GM21619 (cell line): ENCODE data around the gene ANXA1.
"Not testable (repeated sequence)": the region's sequence is repeated elsewhere in the genome, so short reads cannot be mapped to it uniquely, and the experiment has no call there.

Experiments
- ATAC-seq: cut with Tn5 transposase; IDR thresholded peaks from one replicate; pipeline ENCODE4 v1.9.1; 2021; ENCODE audit not compliant: unreplicated experiment

ANXA1 gene

DNA sequence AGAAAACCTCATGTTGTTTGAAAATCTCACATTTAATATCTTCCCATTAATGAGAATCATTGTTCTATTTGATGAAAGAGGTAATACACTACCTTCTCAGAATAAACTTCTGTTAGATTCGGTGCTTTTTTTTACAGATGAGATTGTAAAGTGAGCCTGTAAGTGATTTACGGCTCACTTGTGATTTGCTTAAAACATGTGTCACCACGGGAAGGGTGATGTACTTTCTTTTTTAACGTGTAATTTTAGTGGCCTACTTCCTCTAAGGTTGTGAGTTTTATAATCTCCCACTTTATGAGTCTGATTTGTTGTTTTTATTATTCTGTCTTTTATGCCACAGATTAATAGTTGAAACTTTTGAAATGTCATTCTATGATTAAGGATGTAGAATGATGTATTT lies 15.9 kb downstream of the ANXA1 start:
- ATAC-seq: peak; percentile 46

GRCh38 chr9:73168298-73168934 lies 16.8 kb downstream of the ANXA1 start:
- no peak for ATAC-seq

- ATAC-seq: no peak
Measured at GRCh38 chr9:73170185-73170957, 18.7 kb downstream of the ANXA1 start.

DNA sequence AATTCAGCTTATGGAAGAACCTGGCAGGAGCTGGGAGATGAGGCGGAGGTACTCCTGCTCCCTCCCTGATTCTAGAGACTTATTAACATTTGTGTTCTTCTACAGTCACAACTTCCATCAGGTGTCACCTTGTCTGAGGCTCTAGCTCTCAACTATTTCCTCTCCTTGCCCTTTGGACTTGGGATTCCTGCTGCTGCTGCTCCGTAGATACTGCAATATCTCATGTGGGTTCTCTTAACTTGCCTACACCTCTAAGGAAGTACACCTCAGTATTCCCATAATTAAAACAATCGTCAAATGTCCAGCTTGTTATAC lies 21.2 kb downstream of the ANXA1 start:
- ATAC-seq: no peak

DNA sequence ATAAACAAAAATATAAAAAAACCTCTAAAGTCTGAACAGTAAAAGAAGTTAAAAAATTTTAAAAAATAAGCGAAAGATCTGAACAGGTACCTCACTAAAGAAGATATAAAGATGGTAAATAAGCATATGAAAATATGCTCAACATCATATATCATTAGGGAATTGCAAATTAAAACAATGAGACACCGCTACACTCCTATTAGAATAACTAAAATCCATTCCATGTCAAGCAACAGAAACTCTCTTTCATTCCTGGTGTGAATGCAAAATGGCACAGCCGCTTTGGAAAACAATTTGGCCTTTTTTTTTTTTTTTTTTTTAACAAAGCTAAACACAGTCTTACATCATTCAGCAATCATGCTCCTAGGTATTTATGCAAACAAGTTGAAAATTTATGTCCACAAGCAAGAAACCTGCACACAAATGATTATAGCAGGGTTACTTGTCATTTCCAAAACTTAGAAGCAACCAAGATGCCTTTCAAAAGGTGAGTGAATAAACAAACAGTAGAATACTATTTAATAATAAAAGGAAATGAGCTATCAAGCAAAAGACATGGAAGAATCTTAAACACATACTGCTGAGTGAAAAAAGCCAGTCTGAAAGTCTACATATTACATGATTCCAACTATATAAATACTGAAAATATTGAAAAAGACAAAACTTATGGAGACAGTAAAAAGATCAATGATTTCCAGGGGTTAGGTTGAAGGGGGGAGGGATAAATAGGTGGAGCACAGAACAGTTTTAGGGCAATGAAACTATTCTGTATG lies 22.1 kb downstream of the ANXA1 start:
- no peak for ATAC-seq

GRCh38 chr9:73174330-73174980 lies 22.8 kb downstream of the ANXA1 start:
- ATAC-seq: no peak

- no peak for ATAC-seq
Measured at GRCh38 chr9:73176450-73176875, 24.8 kb downstream of the ANXA1 start.

GRCh38 chr9:73178044-73178443 lies 26.4 kb downstream of the ANXA1 start:
- no peak for ATAC-seq

- peak; percentile 65 for ATAC-seq
Measured at GRCh38 chr9:73179589-73179988, 27.9 kb downstream of the ANXA1 start.

DNA sequence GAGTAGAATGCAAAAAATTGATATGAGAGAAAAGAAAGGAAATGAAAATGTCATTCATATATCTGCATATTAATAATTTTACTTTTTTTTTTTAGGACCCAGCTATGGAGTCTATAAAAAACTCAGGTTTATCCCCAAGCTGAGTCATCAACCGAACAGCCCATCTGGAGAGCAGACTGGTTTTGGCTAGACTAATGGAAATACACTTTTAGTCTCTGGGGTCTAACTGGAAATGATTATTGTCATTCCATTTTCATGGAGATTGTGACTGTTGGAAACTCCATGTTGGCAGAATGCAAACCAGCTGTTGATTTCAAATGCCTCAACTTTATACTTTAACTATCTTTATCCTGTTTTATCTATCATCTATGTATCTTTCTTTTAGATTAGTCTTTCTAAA lies 28.7 kb downstream of the ANXA1 start:
- no peak for ATAC-seq

DNA sequence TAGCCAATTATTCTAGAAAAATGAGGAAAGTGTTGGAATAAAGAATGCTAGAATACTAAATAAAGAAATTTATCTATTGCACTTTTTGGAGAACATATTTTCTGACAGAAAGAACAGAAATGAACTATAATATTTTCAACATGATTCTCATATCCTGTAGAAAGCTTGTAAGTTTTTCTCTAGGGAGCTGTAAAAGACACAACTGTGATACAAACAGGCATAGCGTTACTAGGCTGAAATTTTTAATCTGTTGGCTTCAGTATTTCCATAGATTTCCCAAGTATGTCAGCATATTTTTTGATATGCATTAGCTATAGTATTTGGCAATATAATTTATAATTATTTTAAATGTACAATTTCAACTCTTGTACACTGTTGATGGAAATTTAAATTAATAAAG lies 31.3 kb downstream of the ANXA1 start:
- ATAC-seq: no peak

- no peak for ATAC-seq
Measured at GRCh38 chr9:73183428-73183827, 31.8 kb downstream of the ANXA1 start.

DNA sequence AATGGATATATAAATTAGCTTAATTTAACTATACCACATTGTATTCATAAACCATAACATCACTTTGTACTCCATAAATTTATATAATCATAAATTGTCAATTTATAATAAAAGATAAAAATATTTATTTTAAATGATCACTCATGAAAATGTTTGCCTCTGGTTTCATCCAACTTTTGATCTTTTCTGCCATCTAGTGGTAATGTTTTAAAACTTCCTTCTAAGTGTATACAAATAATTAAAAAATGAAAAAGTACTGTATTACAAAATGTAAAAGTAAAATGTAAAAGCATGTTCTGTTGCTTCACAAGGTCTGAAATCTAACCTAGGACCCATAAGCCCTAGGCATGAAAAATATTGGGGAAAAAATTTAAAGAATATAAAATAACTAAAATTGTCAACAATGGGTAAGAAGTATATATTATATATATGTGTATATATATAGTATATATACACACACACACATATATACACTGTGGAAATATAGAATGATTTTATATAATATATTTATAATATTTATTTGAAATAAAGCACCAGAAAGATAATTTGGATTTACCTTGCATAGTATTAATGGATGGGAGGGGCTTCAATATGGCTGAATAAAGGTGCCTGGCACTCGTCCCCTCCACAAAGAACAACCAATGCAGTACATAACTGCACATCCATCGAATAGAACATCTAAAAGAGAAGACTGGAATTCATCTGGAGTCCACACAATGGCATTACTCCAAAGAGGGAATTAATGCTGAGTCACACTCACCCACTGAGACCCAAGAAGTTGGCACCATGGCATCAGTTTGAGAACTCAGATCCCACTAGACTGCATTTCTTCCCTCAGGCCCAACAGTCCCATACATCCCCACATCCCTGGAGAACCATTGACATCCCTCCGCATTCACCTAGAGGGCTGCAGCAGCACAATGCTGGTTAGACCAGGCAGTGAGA lies 32.5 kb downstream of the ANXA1 start:
- ATAC-seq: no peak

DNA sequence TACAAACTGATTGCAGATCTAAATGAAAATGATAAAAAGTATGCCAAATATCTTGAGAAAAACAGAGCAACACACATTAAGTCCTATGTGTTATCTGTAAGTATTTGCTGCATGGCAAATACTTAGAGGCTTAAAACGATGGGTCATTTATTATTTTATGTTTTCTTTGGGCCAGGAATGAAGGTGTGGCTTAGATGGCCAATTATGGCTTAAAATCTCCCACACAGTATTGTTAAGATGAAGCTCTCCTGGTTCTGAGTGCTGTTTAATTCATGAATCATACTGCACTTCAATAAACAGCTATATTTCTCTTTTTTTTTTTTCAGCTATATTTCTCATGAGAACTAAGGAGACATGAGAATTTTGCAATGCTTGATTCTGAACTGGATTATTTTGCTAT lies 39.4 kb downstream of the ANXA1 start:
- not testable (repeated sequence) for ATAC-seq

- no peak for ATAC-seq
Measured at GRCh38 chr9:73194284-73194683, 42.6 kb downstream of the ANXA1 start.

- no peak for ATAC-seq
Measured at GRCh38 chr9:73199448-73199847, 47.8 kb downstream of the ANXA1 start.

DNA sequence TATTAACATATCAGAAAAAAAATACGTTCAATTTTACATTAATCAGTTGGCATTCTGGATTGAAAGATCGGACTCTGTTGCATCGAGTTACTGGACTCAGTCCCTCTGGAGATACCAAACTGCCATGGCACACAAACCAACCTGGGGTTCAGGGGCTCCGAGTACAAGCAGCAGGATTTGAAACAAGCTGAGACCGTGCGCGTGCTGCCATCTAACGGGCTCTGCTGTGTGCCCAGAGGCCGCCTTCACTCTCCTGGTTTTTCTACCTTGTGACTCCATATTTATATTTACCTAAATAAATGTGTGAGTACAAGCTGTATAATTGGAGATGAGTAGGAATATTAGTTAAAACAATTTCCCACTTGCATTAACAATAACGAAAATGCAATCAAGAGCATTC lies 48.2 kb downstream of the ANXA1 start:
- no peak for ATAC-seq

DNA sequence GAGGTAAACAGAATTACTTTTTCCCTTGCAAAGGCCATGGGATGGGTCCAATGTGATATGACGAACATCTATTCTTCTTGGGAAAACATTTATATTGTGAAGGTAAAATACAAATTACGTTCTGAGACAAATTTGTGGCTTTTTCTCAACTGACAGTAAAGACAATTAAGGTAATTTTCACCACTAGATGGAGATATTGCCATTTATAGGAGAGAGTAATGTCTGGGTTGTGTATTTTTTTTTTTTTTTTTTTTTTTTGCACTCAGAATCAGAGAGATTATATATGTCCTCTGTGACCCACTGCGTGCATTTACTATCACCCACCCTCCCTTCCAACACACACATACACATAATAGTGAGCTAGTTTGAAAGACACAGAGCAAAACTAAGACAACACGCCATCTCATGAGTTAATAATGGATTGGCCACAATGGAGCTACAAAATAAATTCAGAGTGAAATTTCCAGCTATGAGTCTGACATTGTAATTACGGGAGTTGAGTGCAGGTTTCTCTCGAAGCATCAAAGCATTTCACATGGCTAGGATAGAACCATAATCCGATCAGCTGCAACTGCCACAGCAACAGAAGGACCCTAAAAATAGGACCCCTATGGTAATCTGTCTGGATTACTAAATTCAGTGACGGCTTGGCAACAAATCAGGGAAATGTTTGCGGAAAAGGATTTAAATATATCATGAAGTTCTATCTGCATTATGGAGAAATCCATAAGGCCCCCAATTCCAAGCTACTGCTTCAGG lies 49.2 kb downstream of the ANXA1 start:
- ATAC-seq: no peak

- ATAC-seq: no peak
Measured at GRCh38 chr9:73202980-73203379, 51.3 kb downstream of the ANXA1 start.

- no peak for ATAC-seq
Measured at GRCh38 chr9:73204936-73205335, 53.3 kb downstream of the ANXA1 start.
